Cardiac muscle cell (in vitro differentiated cells and primary cell): ENCODE measurements around the gene OFD1. TPM values are rescaled to one million over a fixed set of nuclear protein-coding genes. Genes with fewer than 3 reads are reported as not detected.

Experiments used
- DNase-seq, 2 donors: peaks; one replicate each; pipeline versions ENCODE4 v3.0.0 to v3.0.0-alpha.2; 2010 to 2017; ENCODE audit warnings: low read depth in 1 of 2, low spot score in 1 of 2
- H3K27ac ChIP-seq: fragments of 200-600 bp; sonication (generic); 2 replicates; pipeline ENCODE4 v1.5.1; 2016
- H3K27me3 ChIP-seq: fragments of 200-600 bp; sonication (generic); 2 replicates; pipeline ENCODE4 v1.6.0; 2016; ENCODE audit warnings: control low read depth
- H3K36me3 ChIP-seq: fragments of 200-600 bp; sonication (generic); 2 replicates; pipeline ENCODE4 v1.5.1; 2016; ENCODE audit warnings: control low read depth
- H3K4me1 ChIP-seq: fragments of 200-600 bp; sonication (generic); 2 replicates; pipeline ENCODE4 v1.8.1; 2017; ENCODE audit warnings: low read depth, mild to moderate bottlenecking, mixed run types
- H3K4me3 ChIP-seq: fragments of 200-600 bp; sonication (generic); 2 replicates; pipeline ENCODE4 v1.5.1; 2016; ENCODE audit warnings: mild to moderate bottlenecking
- H3K9me3 ChIP-seq: fragments of 200-600 bp; sonication (generic); 2 replicates; pipeline ENCODE4 v1.5.1; 2017; ENCODE audit warnings: low read depth, mild to moderate bottlenecking, control low read depth
- CTCF ChIP-seq: IDR thresholded peaks from 2 replicates; pipeline ENCODE4 v1.5.1; 2012; ENCODE audit warnings: low read depth, mild to moderate bottlenecking, low read length
- polyA plus RNA-seq: library from polyadenylated mRNA; unstranded; fragments of >200 nt; fragmentation: Nextera tagmentation; extraction: Ambion mirVana; gene quantifications from 2 replicates; pipeline ENCODE4 v1.2.1, GENCODE V29; 2016
- total RNA-seq: library from RNA; depleted of rRNA; stranded (reverse); fragments of >200 nt; gene quantifications from 2 replicates; pipeline ENCODE4 v1.2.3, GENCODE V29; 2016

The OFD1 gene
- total and polyA plus RNA-seq, 2 experiments from 2014 or later, result 46.6 to 48.0 TPM

- H3K4me3 ChIP-seq, result no peak overlapping the region
- DNase-seq, result peak; percentile 17 to 51
Measured at GRCh38 chrX:13764765-13765164, 30.2 kb downstream of the OFD1 start.

GRCh38 chrX:13768939-13769338 lies 34.4 kb downstream of the OFD1 start:
- Histone ChIP-seq H3K4me1 (no peaks in the 10 kb centered on the region), H3K27me3 (no peaks in the 10 kb centered on the region), H3K4me3 (no peak overlapping the region), H3K36me3 (peaks cover 71% of the 10 kb centered on the region), H3K9me3 (no peaks in the 10 kb centered on the region), H3K27ac (no peak overlapping the region)
- no peak for TF ChIP-seq CTCF
- no peak for DNase-seq

More at GRCh38 chrX:13764765-13765164, 30.2 kb downstream of the OFD1 start:
- no peaks in the 10 kb centered on the region for H3K9me3 ChIP-seq
- peaks cover 4% of the 10 kb centered on the region for H3K4me1 ChIP-seq
- no peak overlapping the region for H3K27ac ChIP-seq
- TF ChIP-seq CTCF, result peak; percentile 27
- peaks cover 75% of the 10 kb centered on the region for H3K36me3 ChIP-seq
- H3K27me3 ChIP-seq, result no peaks in the 10 kb centered on the region

- no peak overlapping the region for H3K4me3 ChIP-seq
- H3K27ac ChIP-seq, result no peak overlapping the region
- no peaks in the 10 kb centered on the region for H3K9me3 ChIP-seq
- H3K36me3 ChIP-seq, result peaks cover 76% of the 10 kb centered on the region
- H3K4me1 ChIP-seq, result no peaks in the 10 kb centered on the region
- no peak for TF ChIP-seq CTCF
- no peaks in the 10 kb centered on the region for H3K27me3 ChIP-seq
- DNase-seq, result no peak
Measured at GRCh38 chrX:13770013-13770535, 35.5 kb downstream of the OFD1 start.

GRCh38 chrX:13774696-13775095 lies 40.1 kb downstream of the OFD1 start:
- DNase-seq, result no peak
- H3K27ac ChIP-seq, result no peak overlapping the region
- no peaks in the 10 kb centered on the region for H3K4me1 ChIP-seq
- H3K27me3 ChIP-seq, result no peaks in the 10 kb centered on the region
- no peaks in the 10 kb centered on the region for H3K9me3 ChIP-seq
- H3K4me3 ChIP-seq, result no peak overlapping the region
- H3K36me3 ChIP-seq, result peaks cover 49% of the 10 kb centered on the region
- no peak for TF ChIP-seq CTCF

- no peak for TF ChIP-seq CTCF
- Histone ChIP-seq H3K27ac (no peak overlapping the region), H3K27me3 (no peaks in the 10 kb centered on the region), H3K4me1 (no peaks in the 10 kb centered on the region), H3K9me3 (no peaks in the 10 kb centered on the region), H3K4me3 (no peak overlapping the region), H3K36me3 (peaks cover 40% of the 10 kb centered on the region)
- DNase-seq, result no peak
Measured at GRCh38 chrX:13775837-13776236, 41.3 kb downstream of the OFD1 start.

GRCh38 chrX:13776387-13776786 lies 41.8 kb downstream of the OFD1 start:
- no peak overlapping the region for H3K27ac ChIP-seq
- DNase-seq, result no peak
- no peaks in the 10 kb centered on the region for H3K27me3 ChIP-seq
- H3K4me3 ChIP-seq, result no peak overlapping the region
- H3K36me3 ChIP-seq, result peaks cover 37% of the 10 kb centered on the region
- H3K4me1 ChIP-seq, result no peaks in the 10 kb centered on the region
- no peaks in the 10 kb centered on the region for H3K9me3 ChIP-seq
- TF ChIP-seq CTCF, result no peak
